ENCODE data around the gene TBC1D13.

- TF ChIP-seq FOS (IDR thresholded peaks at IDR 0.05; ENCODE audit: extremely low read depth, insufficient read length) (no peak), EP400 (IDR thresholded peaks at IDR 0.05) (no peak), BACH1 (tag; IDR thresholded peaks at IDR 0.05) (no peak), NRF1 (conservative IDR thresholded peaks at IDR 0.05 in 1 of 2, IDR thresholded peaks at IDR 0.05 in 1 of 2) (no peak), BHLHE40 (IDR thresholded peaks at IDR 0.05; ENCODE audit: low read length) (no peak), NUFIP1 (IDR thresholded peaks at IDR 0.05; ENCODE audit: partially characterized antibody) (no peak), ZNF41 (CRISPR knock-in tag; conservative IDR thresholded peaks at IDR 0.05) (no peak), KLF13 (tag; IDR thresholded peaks at IDR 0.05; ENCODE audit: borderline replicate concordance, low read depth) (no peak), ELF1 (tag; IDR thresholded peaks at IDR 0.05) (no peak), HDAC2 (IDR thresholded peaks at IDR 0.05) (no peak), CTCF (IDR thresholded peaks at IDR 0.05 in 2 of 3, conservative IDR thresholded peaks at IDR 0.05 in 1 of 3; ENCODE audit: insufficient read depth in 2 of 3, low read depth in 1 of 3, low read length in 3 of 3) (no peak), ATF1 (CRISPR knock-in tag; IDR thresholded peaks at IDR 0.05) (no peak), ATF1 (tag; IDR thresholded peaks at IDR 0.05) (no peak), TARDBP (IDR thresholded peaks at IDR 0.05) (no peak)
These were observed 59.6 kb downstream of the TBC1D13 start for GRCh38 chr9:128846680-128847030.
